SU-DHL-6 (cell line): ENCODE measurements around the gene XNDC1N.

ENCODE experiments used
- H2AFZ ChIP-seq: fragments of 200-600 bp; sonication (generic); 2 replicates; pipeline ENCODE4 v1.6.1; 2014; ENCODE audit warnings: low read depth, mild to moderate bottlenecking, moderate library complexity, mixed read lengths, antibody characterized with exemption, low read length; ENCODE audit not compliant: severe bottlenecking
- H3F3A ChIP-seq: fragments of 200-600 bp; shearing (Covaris generic); 2 replicates; pipeline ENCODE4 v1.6.0; 2016; ENCODE audit warnings: antibody characterized with exemption, mild to moderate bottlenecking; ENCODE audit not compliant: insufficient read depth
- H3K27ac ChIP-seq: fragments of 200-600 bp; sonication (generic); 2 replicates; pipeline ENCODE4 v1.5.1; 2016; ENCODE audit warnings: low read depth, mild to moderate bottlenecking, low read length, moderate library complexity, mixed read lengths
- H3K27me3 ChIP-seq: fragments of 200-600 bp; sonication (generic), shearing (Covaris generic); 2 replicates; pipeline ENCODE4 v1.6.0; 2014; ENCODE audit warnings: mild to moderate bottlenecking, low read length
- H3K36me3 ChIP-seq: fragments of 200-600 bp; sonication (generic); 2 replicates; pipeline ENCODE4 v1.6.1; 2014; ENCODE audit warnings: mild to moderate bottlenecking, low read length, mixed read lengths
- H3K4me2 ChIP-seq: fragments of 300-600, 200-600 bp; shearing (Covaris generic), sonication (generic); 2 replicates; pipeline ENCODE4 v1.6.0; 2014; ENCODE audit warnings: low read length, low read depth, mild to moderate bottlenecking; ENCODE audit not compliant: poor library complexity, severe bottlenecking
- H3K4me3 ChIP-seq: fragments of 200-600 bp; sonication (generic); 2 replicates; pipeline ENCODE4 v1.5.1; 2014; ENCODE audit warnings: antibody characterized with exemption, low read length, mild to moderate bottlenecking, mixed read lengths; ENCODE audit not compliant: insufficient read depth, poor library complexity, severe bottlenecking
- H3K79me2 ChIP-seq: fragments of 200-600 bp; sonication (generic); 2 replicates; pipeline ENCODE4 v1.6.1; 2014; ENCODE audit warnings: mild to moderate bottlenecking, low read length, moderate library complexity; ENCODE audit not compliant: insufficient read depth
- H3K9ac ChIP-seq: fragments of 200-600 bp; sonication (generic); 2 replicates; pipeline ENCODE4 v1.7.0; 2014; ENCODE audit warnings: mild to moderate bottlenecking, low read length
- H3K9me2 ChIP-seq: fragments of 200-600 bp; sonication (generic); replicated peaks from 2 replicates; pipeline ENCODE4 v1.6.1; 2014; ENCODE audit warnings: low read length; ENCODE audit not compliant: insufficient read depth
- H3K9me3 ChIP-seq: fragments of 200-600 bp; sonication (generic); 2 replicates; pipeline ENCODE4 v1.6.1; 2014; ENCODE audit warnings: low read length, mixed read lengths; ENCODE audit not compliant: insufficient read depth
- H4K20me1 ChIP-seq: fragments of 200-600 bp; sonication (generic); 2 replicates; pipeline ENCODE4 v1.6.1; 2014; ENCODE audit warnings: low read depth, mild to moderate bottlenecking, antibody characterized with exemption, low read length, moderate library complexity, mixed read lengths
- EZH2phosphoT487 ChIP-seq: fragments of 200-600 bp; sonication (generic), shearing (Covaris generic); conservative IDR thresholded peaks from 2 replicates; pipeline ENCODE4 v1.6.1; 2018; ENCODE audit warnings: mild to moderate bottlenecking, antibody characterized with exemption, low read length, moderate library complexity, mixed read lengths
- TF ChIP-seq, protein P1 (sequence below): fragments of 200-600 bp; sonication (generic); IDR thresholded peaks from one replicate; pipeline ENCODE4 v1.5.1; 2017; ENCODE audit warnings: antibody characterized with exemption, mild to moderate bottlenecking, low read length, moderate library complexity; ENCODE audit not compliant: insufficient read depth, poor library complexity, severe bottlenecking

The XNDC1N gene

DNA sequence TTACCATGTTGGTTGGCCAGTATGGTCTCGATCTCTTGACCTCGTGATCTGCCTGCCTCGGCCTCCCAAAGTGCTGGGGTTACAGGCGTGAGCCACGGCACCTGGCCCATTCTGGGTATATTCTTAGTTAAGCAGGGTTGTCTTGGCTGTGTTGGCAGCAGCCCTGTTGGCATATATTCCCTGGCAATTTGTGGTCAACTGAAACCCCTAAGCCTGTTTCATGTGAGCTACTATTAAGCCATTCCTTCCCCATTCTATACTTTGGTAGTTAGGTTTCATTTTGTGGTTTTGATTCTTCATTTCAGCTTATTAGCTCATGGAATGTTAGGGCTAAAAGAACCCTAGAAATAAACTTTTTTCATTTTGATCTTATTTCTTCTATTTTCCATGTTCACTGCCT, 48.2 kb upstream of the XNDC1N start:
- Histone ChIP-seq H3K4me3 (no peak overlapping the region), H3K9me3 (no peaks in the 10 kb centered on the region), H4K20me1 (no peaks in the 10 kb centered on the region), H3K27me3 (no peaks in the 10 kb centered on the region), H3K36me3 (no peaks in the 10 kb centered on the region; the same call in 1 of the 2 replicates), H3K9me2 (no peaks in the 10 kb centered on the region), H2AFZ (no peak overlapping the region), H3K9ac (no peak overlapping the region), H3K4me2 (no peak overlapping the region), H3F3A (peaks cover 13% of the 10 kb centered on the region; the same call in 1 of the 2 replicates), H3K79me2 (no peaks in the 10 kb centered on the region), H3K27ac (no peak overlapping the region)
- no peak for TF ChIP-seq EZH2phosphoT487
- TF ChIP-seq, protein P1, sequence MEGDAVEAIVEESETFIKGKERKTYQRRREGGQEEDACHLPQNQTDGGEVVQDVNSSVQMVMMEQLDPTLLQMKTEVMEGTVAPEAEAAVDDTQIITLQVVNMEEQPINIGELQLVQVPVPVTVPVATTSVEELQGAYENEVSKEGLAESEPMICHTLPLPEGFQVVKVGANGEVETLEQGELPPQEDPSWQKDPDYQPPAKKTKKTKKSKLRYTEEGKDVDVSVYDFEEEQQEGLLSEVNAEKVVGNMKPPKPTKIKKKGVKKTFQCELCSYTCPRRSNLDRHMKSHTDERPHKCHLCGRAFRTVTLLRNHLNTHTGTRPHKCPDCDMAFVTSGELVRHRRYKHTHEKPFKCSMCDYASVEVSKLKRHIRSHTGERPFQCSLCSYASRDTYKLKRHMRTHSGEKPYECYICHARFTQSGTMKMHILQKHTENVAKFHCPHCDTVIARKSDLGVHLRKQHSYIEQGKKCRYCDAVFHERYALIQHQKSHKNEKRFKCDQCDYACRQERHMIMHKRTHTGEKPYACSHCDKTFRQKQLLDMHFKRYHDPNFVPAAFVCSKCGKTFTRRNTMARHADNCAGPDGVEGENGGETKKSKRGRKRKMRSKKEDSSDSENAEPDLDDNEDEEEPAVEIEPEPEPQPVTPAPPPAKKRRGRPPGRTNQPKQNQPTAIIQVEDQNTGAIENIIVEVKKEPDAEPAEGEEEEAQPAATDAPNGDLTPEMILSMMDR, result no peak

DNA sequence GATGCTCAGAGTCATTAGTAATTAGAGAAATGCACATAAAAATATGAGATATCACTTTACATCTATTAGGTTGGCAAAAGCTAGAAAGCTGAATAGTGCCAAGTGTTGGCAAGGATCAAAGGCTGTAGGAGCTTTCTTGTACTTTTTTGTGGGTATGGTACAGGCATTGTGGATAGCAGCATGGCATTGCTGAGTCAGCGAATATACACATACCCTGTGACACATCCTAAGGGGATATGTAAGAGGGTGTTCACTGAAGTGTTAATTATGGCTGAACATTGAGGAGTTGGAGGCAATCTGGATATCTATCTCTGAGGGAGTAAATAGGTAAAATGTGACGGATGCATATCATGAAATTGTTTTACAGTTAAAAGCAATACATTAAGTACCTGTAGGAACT, 43.3 kb upstream of the XNDC1N start:
- no peaks in the 10 kb centered on the region for H3K79me2 ChIP-seq
- TF ChIP-seq EZH2phosphoT487, result no peak
- TF ChIP-seq, protein P1, result no peak
- H3F3A ChIP-seq, result no peaks in the 10 kb centered on the region
- H2AFZ ChIP-seq, result no peak overlapping the region
- no peaks in the 10 kb centered on the region for H3K36me3 ChIP-seq
- H3K27me3 ChIP-seq, result no peaks in the 10 kb centered on the region
- H3K9ac ChIP-seq, result no peak overlapping the region
- no peaks in the 10 kb centered on the region for H4K20me1 ChIP-seq
- no peaks in the 10 kb centered on the region for H3K9me3 ChIP-seq
- H3K27ac ChIP-seq, result no peak overlapping the region
- no peaks in the 10 kb centered on the region for H3K9me2 ChIP-seq
- H3K4me2 ChIP-seq, result no peak overlapping the region
- no peak overlapping the region for H3K4me3 ChIP-seq

DNA sequence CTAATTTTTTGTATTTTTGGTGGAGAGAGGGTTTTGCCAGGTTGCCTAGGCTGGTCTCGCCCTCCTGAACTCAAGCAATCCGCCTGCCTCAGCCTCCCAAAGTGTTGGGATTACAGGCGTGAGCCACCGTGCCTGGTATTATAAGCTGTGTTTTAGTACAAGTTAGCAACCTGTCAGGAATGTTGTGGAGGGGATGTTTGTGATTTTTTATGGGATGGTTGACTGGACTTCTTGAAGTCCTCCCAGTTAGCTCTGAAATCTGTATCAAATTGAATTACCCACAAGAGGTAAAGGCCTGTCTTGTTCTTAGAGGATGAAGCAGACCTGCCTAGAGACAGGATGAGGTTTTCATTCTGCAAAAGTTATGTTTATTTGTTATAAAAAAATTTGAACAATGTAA, 36.2 kb upstream of the XNDC1N start:
- H3F3A ChIP-seq, result no peaks in the 10 kb centered on the region
- no peaks in the 10 kb centered on the region for H3K9me3 ChIP-seq
- no peak overlapping the region for H3K27ac ChIP-seq
- no peak overlapping the region for H3K4me3 ChIP-seq
- H3K27me3 ChIP-seq, result no peaks in the 10 kb centered on the region
- no peak overlapping the region for H3K4me2 ChIP-seq
- peaks cover 4% of the 10 kb centered on the region; the same call in 1 of the 2 replicates for H3K36me3 ChIP-seq
- no peaks in the 10 kb centered on the region for H3K79me2 ChIP-seq
- H4K20me1 ChIP-seq, result no peaks in the 10 kb centered on the region
- H3K9ac ChIP-seq, result no peak overlapping the region
- no peak overlapping the region for H2AFZ ChIP-seq
- TF ChIP-seq, protein P1, result no peak
- TF ChIP-seq EZH2phosphoT487, result no peak
- H3K9me2 ChIP-seq, result no peaks in the 10 kb centered on the region

DNA sequence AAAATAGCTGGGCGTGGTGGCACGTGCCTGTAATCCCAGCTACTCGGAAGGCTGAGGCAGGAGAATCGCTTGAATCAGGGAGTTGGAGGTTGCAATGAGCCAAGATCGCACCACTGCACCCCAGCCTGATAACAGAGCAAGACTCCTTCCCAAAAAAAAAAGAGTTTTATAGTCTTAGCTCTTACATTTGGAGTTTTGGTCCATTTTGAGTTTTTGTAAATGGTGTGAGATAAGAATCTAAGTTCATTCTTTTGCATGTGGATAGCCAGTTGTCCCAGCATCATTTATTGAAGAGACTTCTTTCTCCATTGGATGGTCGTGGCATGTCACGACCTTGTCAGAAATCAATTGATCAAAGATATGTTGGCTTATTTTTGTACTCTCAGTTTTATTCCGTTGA, 35.1 kb upstream of the XNDC1N start:
- no peaks in the 10 kb centered on the region for H3F3A ChIP-seq
- no peak overlapping the region for H2AFZ ChIP-seq
- H3K36me3 ChIP-seq, result peaks cover 4% of the 10 kb centered on the region; the same call in 1 of the 2 replicates
- H3K27me3 ChIP-seq, result no peaks in the 10 kb centered on the region
- TF ChIP-seq, protein P1, result no peak
- TF ChIP-seq EZH2phosphoT487, result no peak
- H4K20me1 ChIP-seq, result no peaks in the 10 kb centered on the region
- no peak overlapping the region for H3K4me2 ChIP-seq
- no peaks in the 10 kb centered on the region for H3K9me3 ChIP-seq
- H3K27ac ChIP-seq, result no peak overlapping the region
- no peaks in the 10 kb centered on the region for H3K9me2 ChIP-seq
- no peak overlapping the region for H3K4me3 ChIP-seq
- H3K9ac ChIP-seq, result no peak overlapping the region
- H3K79me2 ChIP-seq, result no peaks in the 10 kb centered on the region
